Activated T-cell treated with anti-CD3 and anti-CD28 coated beads, Interleukin-2, amount 50 U/mL, for 4 hours (primary cell): Measurements from ENCODE around the gene KNG1. TPM values are rescaled to one million over a fixed set of nuclear protein-coding genes. Genes with fewer than 3 reads are reported as not detected.
"Not testable (repeated sequence)": the region's sequence is repeated elsewhere in the genome, so short reads cannot be mapped to it uniquely, and the experiment has no call there.

Experiments
- ATAC-seq, 2 donors: fragments of 200-7000 bp; cut with Tn5 transposase; one replicate each; pipeline ENCODE4 v1.10.0; 2021
- DNase-seq: peaks from one replicate; pipeline ENCODE4 v3.0.0-alpha.2; 2020
- H3K27me3 Mint-ChIP-seq: one replicate; pipeline ENCODE4 v1.8.0; 2021; ENCODE audit warnings: low read depth, mixed read lengths
- H3K36me3 Mint-ChIP-seq: one replicate; pipeline ENCODE4 v1.8.0; 2022; ENCODE audit warnings: mixed read lengths; ENCODE audit not compliant: insufficient read depth
- H3K4me1 Mint-ChIP-seq: one replicate; pipeline ENCODE4 v1.8.0; 2021; ENCODE audit warnings: low read depth, mixed read lengths
- H3K4me3 Mint-ChIP-seq: one replicate; pipeline ENCODE4 v1.8.0; 2021; ENCODE audit warnings: mild to moderate bottlenecking, moderate library complexity, mixed read lengths
- H3K9me3 Mint-ChIP-seq: one replicate; pipeline ENCODE4 v1.8.0; 2021; ENCODE audit warnings: mixed read lengths
- total RNA-seq, 3 donors: library from RNA; stranded (reverse); gene quantifications; one replicate each; pipeline ENCODE4 v1.2.1, GENCODE V29; 2021

Gene KNG1
- total RNA-seq = under 1 TPM; 0.13 to 0.35 (median 0.28) TPM

- H3K27me3 Mint-ChIP-seq = peaks cover 2% of the 10 kb centered on the region
- ATAC-seq = no peak
These were observed at the start of gene KNG1 for GRCh38 chr3:186717039-186717457. Gene KNG1 (plus strand): TSS chr3:186717359. CDS start chr3:186717543, 184 bp downstream.

DNA sequence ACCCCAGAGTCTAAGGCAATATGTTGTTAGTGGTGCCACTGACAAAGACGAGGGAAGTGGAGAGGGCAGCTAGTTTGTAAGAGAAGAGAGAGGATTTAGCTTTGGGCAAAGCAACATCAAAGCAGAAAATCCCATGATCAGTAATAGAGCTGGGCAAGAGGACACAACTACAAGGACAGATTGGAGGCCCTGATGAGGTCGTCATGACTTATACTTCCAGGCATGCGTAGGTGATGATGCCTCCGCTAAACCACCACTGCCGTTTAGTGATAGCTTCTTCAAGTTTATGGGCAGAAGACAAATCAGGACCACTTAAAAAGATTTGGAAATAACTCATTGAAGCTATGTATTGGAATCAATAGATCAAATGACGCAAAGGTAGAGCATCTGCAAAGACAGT, 48.7 kb upstream of the KNG1 start:
- Mint-ChIP-seq H3K4me3 (no peak overlapping the region), H3K36me3 (no peaks in the 10 kb centered on the region), H3K27me3 (peaks cover 16% of the 10 kb centered on the region), H3K4me1 (peaks cover 15% of the 10 kb centered on the region), H3K9me3 (no peaks in the 10 kb centered on the region)
- no peak for DNase-seq
- ATAC-seq = no peak

More at GRCh38 chr3:186717039-186717457, at the start of gene KNG1:
- H3K4me3 Mint-ChIP-seq = no peak within 1 kb of the TSS
- DNase-seq = no peak
- no peaks in the 10 kb centered on the region for H3K36me3 Mint-ChIP-seq
- H3K4me1 Mint-ChIP-seq = no peaks in the 10 kb centered on the region
- no peaks in the 10 kb centered on the region for H3K9me3 Mint-ChIP-seq

DNA sequence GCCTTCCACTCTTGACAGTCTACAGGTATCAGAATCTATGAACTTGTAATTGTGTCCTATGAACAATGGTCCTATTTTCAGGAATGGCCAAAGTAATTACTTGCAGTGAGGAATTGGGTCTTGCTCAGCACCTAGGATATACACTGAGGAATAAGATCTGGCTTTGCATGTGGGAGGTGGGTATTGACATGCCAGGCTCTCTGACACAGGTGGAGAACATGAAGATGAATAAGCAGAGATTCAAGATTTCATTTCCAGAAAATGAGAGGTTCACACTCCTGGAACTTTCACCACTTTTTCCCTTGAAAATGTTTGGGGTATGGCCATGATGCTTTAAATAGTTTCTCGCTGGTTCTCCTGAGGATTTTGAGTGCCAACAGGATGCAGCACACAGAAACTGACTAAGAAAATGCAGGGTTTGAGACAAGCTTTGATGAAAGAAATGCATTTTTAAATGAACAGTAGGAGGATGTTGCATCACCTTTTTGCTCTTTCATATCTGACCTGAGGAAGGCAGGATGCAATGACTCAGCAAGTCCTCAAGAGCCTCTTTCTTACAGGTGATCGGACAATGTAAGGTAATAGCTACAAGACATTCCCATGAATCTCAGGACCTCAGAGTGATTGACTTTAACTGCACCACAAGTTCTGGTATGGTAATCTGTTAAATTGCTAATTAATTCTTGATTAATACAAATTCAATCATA, 47.6 kb upstream of the KNG1 start:
- no peaks in the 10 kb centered on the region for H3K36me3 Mint-ChIP-seq
- peaks cover 15% of the 10 kb centered on the region for H3K4me1 Mint-ChIP-seq
- no peak overlapping the region for H3K4me3 Mint-ChIP-seq
- peaks cover 22% of the 10 kb centered on the region for H3K27me3 Mint-ChIP-seq
- ATAC-seq (no peak), DNase-seq (no peak)
- H3K9me3 Mint-ChIP-seq = no peaks in the 10 kb centered on the region

DNA sequence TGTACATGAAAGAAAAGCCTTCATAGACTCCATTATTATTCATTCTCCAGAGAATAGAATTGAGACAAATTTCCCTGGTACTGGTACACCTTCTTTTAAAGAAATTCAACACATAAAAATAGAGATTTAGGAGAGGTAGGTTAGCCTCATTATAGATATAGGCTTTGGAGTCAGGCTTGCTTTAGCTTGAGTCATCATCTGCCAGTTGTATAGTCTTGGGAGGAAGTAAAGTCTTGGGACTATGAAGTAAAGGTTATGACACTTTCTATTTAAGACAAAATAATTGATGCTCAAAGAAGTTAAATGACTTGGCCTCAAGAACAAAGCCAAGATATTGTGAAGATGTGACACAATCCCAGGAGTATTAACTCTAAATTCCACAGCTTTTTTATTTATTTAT, 47.0 kb upstream of the KNG1 start:
- H3K4me3 Mint-ChIP-seq = no peak overlapping the region
- H3K9me3 Mint-ChIP-seq = no peaks in the 10 kb centered on the region
- ATAC-seq (no peak), DNase-seq (no peak)
- peaks cover 15% of the 10 kb centered on the region for H3K4me1 Mint-ChIP-seq
- H3K27me3 Mint-ChIP-seq = peaks cover 23% of the 10 kb centered on the region
- H3K36me3 Mint-ChIP-seq = no peaks in the 10 kb centered on the region

GRCh38 chr3:186671051-186671450, 46.1 kb upstream of the KNG1 start:
- no peak for DNase-seq
- H3K4me3 Mint-ChIP-seq = no peak overlapping the region
- ATAC-seq = no peak
- peaks cover 15% of the 10 kb centered on the region for H3K4me1 Mint-ChIP-seq
- H3K27me3 Mint-ChIP-seq = peaks cover 24% of the 10 kb centered on the region
- no peaks in the 10 kb centered on the region for H3K36me3 Mint-ChIP-seq
- H3K9me3 Mint-ChIP-seq = no peaks in the 10 kb centered on the region

DNA sequence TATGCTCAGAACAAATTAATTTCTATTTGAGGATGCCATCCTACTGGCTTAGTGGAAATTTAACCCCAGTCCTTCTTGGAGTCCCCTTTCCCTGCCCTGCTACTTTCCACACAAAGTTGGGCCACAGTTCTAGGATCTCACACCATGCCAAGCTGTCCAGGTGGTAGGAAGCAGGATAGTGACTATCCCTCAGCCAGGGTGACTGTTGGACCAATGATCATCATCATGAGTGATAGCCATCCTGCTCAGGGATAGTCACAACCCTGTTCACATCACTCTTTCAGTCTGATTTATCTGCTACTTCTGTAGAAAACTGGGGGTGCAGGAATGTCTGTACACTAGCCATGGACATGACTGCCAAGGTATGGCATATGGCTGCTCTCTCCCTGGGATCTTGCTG, 38.6 kb upstream of the KNG1 start:
- Mint-ChIP-seq H3K4me3 (no peak overlapping the region), H3K4me1 (no peaks in the 10 kb centered on the region), H3K36me3 (no peaks in the 10 kb centered on the region), H3K9me3 (no peaks in the 10 kb centered on the region), H3K27me3 (peaks cover 54% of the 10 kb centered on the region)
- ATAC-seq (no peak), DNase-seq (no peak)

GRCh38 chr3:186679151-186679550, 38.0 kb upstream of the KNG1 start:
- ATAC-seq (no peak), DNase-seq (no peak)
- no peaks in the 10 kb centered on the region for H3K4me1 Mint-ChIP-seq
- no peak overlapping the region for H3K4me3 Mint-ChIP-seq
- no peaks in the 10 kb centered on the region for H3K9me3 Mint-ChIP-seq
- peaks cover 49% of the 10 kb centered on the region for H3K27me3 Mint-ChIP-seq
- no peaks in the 10 kb centered on the region for H3K36me3 Mint-ChIP-seq

- peaks cover 11% of the 10 kb centered on the region for H3K9me3 Mint-ChIP-seq
- DNase-seq (no peak), ATAC-seq (no peak)
- H3K4me1 Mint-ChIP-seq = no peaks in the 10 kb centered on the region
- H3K36me3 Mint-ChIP-seq = no peaks in the 10 kb centered on the region
- H3K27me3 Mint-ChIP-seq = peaks cover 44% of the 10 kb centered on the region
- no peak overlapping the region for H3K4me3 Mint-ChIP-seq
These were observed 36.3 kb upstream of the KNG1 start for GRCh38 chr3:186680869-186681268.

GRCh38 chr3:186682812-186683211, 34.3 kb upstream of the KNG1 start:
- no peak for ATAC-seq
- Mint-ChIP-seq H3K9me3 (peaks cover 15% of the 10 kb centered on the region), H3K36me3 (no peaks in the 10 kb centered on the region), H3K4me1 (no peaks in the 10 kb centered on the region), H3K4me3 (no peak overlapping the region), H3K27me3 (peaks cover 30% of the 10 kb centered on the region)
- no peak for DNase-seq

- no peaks in the 10 kb centered on the region for H3K36me3 Mint-ChIP-seq
- no peak overlapping the region for H3K4me3 Mint-ChIP-seq
- H3K4me1 Mint-ChIP-seq = no peaks in the 10 kb centered on the region
- DNase-seq (no peak), ATAC-seq (no peak)
- H3K27me3 Mint-ChIP-seq = peaks cover 31% of the 10 kb centered on the region
- H3K9me3 Mint-ChIP-seq = peaks cover 15% of the 10 kb centered on the region
These were observed 33.2 kb upstream of the KNG1 start for GRCh38 chr3:186683979-186684378.

DNA sequence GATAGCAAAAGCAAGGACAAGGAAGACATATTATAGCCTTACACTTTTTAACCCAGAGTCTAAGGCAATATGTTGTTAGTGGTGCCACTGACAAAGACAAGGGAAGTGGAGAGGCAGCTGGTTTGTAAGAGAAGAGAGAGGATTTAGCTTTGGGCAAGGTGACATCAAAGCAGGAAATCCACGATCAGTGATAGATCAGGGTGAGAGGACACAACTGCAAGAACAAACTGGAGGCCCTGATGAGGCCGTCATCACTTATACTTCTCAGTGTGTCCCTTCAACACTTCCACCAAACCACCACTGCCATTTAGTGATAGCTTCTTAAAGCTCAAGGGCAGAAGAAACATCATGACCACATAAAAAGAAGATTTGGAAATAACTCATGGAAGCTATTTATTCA, 30.7 kb upstream of the KNG1 start:
- not testable (repeated sequence) for ATAC-seq, H3K4me1 Mint-ChIP-seq, H3K36me3 Mint-ChIP-seq, H3K4me3 Mint-ChIP-seq, DNase-seq
- H3K9me3 Mint-ChIP-seq = peaks cover 15% of the 10 kb centered on the region
- H3K27me3 Mint-ChIP-seq = peaks cover 20% of the 10 kb centered on the region

DNA sequence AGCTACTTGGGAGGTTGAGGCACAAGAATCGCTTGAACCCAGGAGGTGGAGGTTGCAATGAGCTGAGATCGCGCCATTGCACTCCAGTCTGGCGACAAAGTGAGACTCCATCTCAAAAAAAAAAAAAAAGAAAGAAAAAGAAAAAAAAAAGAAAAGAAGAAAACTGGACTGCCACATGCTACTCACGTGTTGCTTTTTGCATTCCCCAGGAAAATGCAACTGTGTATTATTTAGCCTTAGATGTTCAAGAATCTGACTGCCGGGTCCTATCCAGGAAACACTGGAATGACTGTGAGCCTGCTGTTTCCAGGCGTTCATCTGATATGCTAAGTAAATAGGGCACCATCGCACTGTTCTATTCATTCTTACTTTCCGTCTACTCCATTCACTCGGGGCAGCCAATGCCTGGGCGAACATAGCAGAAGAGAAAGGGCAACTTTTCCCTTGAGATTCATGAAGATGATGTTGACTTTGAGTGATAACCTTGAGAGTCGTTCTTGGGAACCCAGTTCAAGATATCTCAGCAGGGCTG, 30.0 kb upstream of the KNG1 start:
- H3K4me3 Mint-ChIP-seq = no peak overlapping the region
- H3K36me3 Mint-ChIP-seq = no peaks in the 10 kb centered on the region
- H3K27me3 Mint-ChIP-seq = peaks cover 23% of the 10 kb centered on the region
- no peak for ATAC-seq
- no peak for DNase-seq
- H3K9me3 Mint-ChIP-seq = peaks cover 15% of the 10 kb centered on the region
- peaks cover 5% of the 10 kb centered on the region for H3K4me1 Mint-ChIP-seq

GRCh38 chr3:186690304-186690703, 26.9 kb upstream of the KNG1 start:
- not testable (repeated sequence) for ATAC-seq, DNase-seq, H3K4me3 Mint-ChIP-seq, H3K4me1 Mint-ChIP-seq, H3K9me3 Mint-ChIP-seq, H3K36me3 Mint-ChIP-seq
- peaks cover 20% of the 10 kb centered on the region for H3K27me3 Mint-ChIP-seq

DNA sequence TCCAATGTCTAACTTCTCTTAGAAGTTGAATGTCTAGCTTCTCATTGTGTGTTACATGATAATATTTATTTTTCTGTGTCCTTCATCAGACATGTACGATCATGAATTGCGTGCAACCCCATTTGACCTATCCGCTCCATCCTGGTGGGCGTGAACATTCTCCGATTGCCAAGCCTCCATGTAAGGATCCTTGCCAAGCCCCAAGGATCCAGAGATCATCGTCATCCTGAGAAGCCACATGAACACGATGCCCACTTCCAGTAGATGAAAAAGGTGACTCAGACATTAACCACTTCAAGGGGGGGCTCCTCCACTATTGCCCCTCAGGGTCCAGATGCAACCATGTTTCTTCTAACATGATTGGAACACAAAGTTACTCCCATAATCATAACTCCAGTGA, 25.5 kb upstream of the KNG1 start:
- H3K9me3 Mint-ChIP-seq = no peaks in the 10 kb centered on the region
- no peak for ATAC-seq
- peaks cover 17% of the 10 kb centered on the region for H3K27me3 Mint-ChIP-seq
- no peak overlapping the region for H3K4me3 Mint-ChIP-seq
- H3K36me3 Mint-ChIP-seq = no peaks in the 10 kb centered on the region
- DNase-seq = no peak
- H3K4me1 Mint-ChIP-seq = peaks cover 5% of the 10 kb centered on the region

GRCh38 chr3:186693843-186694242, 23.3 kb upstream of the KNG1 start:
- Mint-ChIP-seq H3K4me3 (no peak overlapping the region), H3K4me1 (peaks cover 5% of the 10 kb centered on the region), H3K36me3 (no peaks in the 10 kb centered on the region), H3K9me3 (no peaks in the 10 kb centered on the region), H3K27me3 (peaks cover 15% of the 10 kb centered on the region)
- DNase-seq (no peak), ATAC-seq (no peak)
